Loucy (cell line): Measurements from ENCODE around the gene RBM14.

Experiments
- H2AFZ ChIP-seq: fragments of 200-600 bp; sonication (generic); 2 replicates; pipeline ENCODE4 v1.6.0; 2016; ENCODE audit warnings: antibody characterized with exemption, mild to moderate bottlenecking, low read length, moderate library complexity
- H3F3A ChIP-seq: fragments of 200-600 bp; 2 replicates; pipeline ENCODE4 v1.6.0; 2016; ENCODE audit warnings: antibody characterized with exemption, low read depth, mild to moderate bottlenecking
- H3K27me3 ChIP-seq: fragments of 200-600 bp; sonication (generic); 2 replicates; pipeline ENCODE4 v1.6.1; 2014; ENCODE audit warnings: low read length, mild to moderate bottlenecking; ENCODE audit not compliant: insufficient read depth, poor library complexity, severe bottlenecking
- H3K36me3 ChIP-seq: fragments of 200-600 bp; sonication (generic); 2 replicates; pipeline ENCODE4 v1.6.1; 2016; ENCODE audit warnings: low read length; ENCODE audit not compliant: insufficient read depth
- H3K4me1 ChIP-seq: fragments of 200-600 bp; sonication (generic); 2 replicates; pipeline ENCODE4 v1.5.1; 2014; ENCODE audit warnings: low read length, mild to moderate bottlenecking; ENCODE audit not compliant: insufficient read depth, poor library complexity, severe bottlenecking
- H3K4me2 ChIP-seq: fragments of 200-600 bp; sonication (generic); 2 replicates; pipeline ENCODE4 v1.6.0; 2014; ENCODE audit warnings: antibody characterized with exemption, low read length, low read depth, mild to moderate bottlenecking; ENCODE audit not compliant: poor library complexity, severe bottlenecking
- H3K4me3 ChIP-seq: fragments of 200-600 bp; sonication (generic); 2 replicates; pipeline ENCODE4 v1.5.1; 2014; ENCODE audit warnings: low read length, mild to moderate bottlenecking, mixed read lengths; ENCODE audit not compliant: poor library complexity, severe bottlenecking
- H3K79me2 ChIP-seq: fragments of 200-600 bp; sonication (generic); 2 replicates; pipeline ENCODE4 v1.6.1; 2014; ENCODE audit warnings: low read length; ENCODE audit not compliant: insufficient read depth
- H3K9ac ChIP-seq: fragments of 200-600 bp; sonication (generic); 2 replicates; pipeline ENCODE4 v1.6.0; 2014; ENCODE audit warnings: mild to moderate bottlenecking, low read depth, low read length, moderate library complexity; ENCODE audit not compliant: poor library complexity, severe bottlenecking
- H3K9me2 ChIP-seq: fragments of 200-600 bp; sonication (generic); replicated peaks from 2 replicates; pipeline ENCODE4 v1.6.1; 2016; ENCODE audit warnings: low read depth, low read length, mixed read lengths
- H3K9me3 ChIP-seq: fragments of 200-600 bp; sonication (generic); 2 replicates; pipeline ENCODE4 v1.6.1; 2014; ENCODE audit warnings: mild to moderate bottlenecking, antibody characterized with exemption, low read length, low read depth; ENCODE audit not compliant: insufficient read depth
- H4K20me1 ChIP-seq: fragments of 200-600 bp; sonication (generic); 2 replicates; pipeline ENCODE4 v1.6.0; 2014; ENCODE audit warnings: antibody characterized with exemption, low read length, mild to moderate bottlenecking; ENCODE audit not compliant: insufficient read depth, poor library complexity, severe bottlenecking
- CTCF ChIP-seq: fragments of 200-600 bp; sonication (generic); conservative IDR thresholded peaks from 2 replicates; pipeline ENCODE4 v1.5.1; 2014; ENCODE audit warnings: mild to moderate bottlenecking, antibody characterized with exemption, low read length
- EZH2phosphoT487 ChIP-seq: fragments of 200-600 bp; IDR thresholded peaks from 2 replicates; pipeline ENCODE4 v1.6.1; 2018; ENCODE audit warnings: antibody characterized with exemption, mild to moderate bottlenecking, moderate library complexity, borderline replicate concordance

Gene RBM14

DNA sequence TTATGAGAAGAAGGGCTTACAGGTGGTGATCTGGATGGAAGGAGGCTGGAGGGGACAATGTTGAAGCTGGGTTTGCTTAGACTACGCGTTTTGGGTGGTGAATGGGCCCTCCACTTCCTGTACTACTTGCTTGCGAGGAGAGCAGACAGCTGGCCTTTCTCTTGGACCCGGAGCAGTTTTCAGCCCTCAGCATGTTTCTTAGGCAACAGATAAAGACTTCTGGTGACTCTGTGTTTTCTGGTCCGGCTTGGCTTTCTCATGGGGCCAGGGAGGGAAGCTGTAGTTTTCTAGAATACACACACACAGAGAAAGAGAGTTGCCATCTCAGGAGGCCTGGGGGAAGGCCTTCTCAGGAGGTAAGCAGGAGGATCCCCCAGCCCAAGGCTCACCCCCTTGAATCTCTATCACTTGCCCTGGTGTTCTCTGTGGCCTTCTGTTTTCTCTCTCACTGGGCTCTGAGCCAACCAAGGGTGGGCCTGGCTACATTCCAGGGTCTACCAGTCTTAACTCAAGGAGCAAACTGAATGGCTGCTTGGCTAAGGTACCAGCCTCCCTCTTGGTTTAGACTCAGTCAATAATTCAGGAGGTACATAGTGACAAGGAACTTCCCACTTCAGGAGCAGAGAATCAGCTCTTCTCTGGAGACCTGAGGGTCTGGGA, 21.1 kb upstream of the RBM14 start:
- no peaks in the 10 kb centered on the region for H3K27me3 ChIP-seq
- peaks cover 10% of the 10 kb centered on the region; the same call in 1 of the 2 replicates for H3K79me2 ChIP-seq
- no peak overlapping the region for H2AFZ ChIP-seq
- no peaks in the 10 kb centered on the region for H3K36me3 ChIP-seq
- peak overlapping the region; percentile 96 for H3K4me2 ChIP-seq
- H3K4me3 ChIP-seq, result peak overlapping the region; percentile 31
- no peaks in the 10 kb centered on the region for H4K20me1 ChIP-seq
- H3F3A ChIP-seq, result no peaks in the 10 kb centered on the region
- peak overlapping the region; percentile 32 for H3K9ac ChIP-seq
- peaks cover 14% of the 10 kb centered on the region for H3K4me1 ChIP-seq
- no peaks in the 10 kb centered on the region for H3K9me2 ChIP-seq
- H3K9me3 ChIP-seq, result no peaks in the 10 kb centered on the region
- TF ChIP-seq CTCF (no peak), EZH2phosphoT487 (no peak)

DNA sequence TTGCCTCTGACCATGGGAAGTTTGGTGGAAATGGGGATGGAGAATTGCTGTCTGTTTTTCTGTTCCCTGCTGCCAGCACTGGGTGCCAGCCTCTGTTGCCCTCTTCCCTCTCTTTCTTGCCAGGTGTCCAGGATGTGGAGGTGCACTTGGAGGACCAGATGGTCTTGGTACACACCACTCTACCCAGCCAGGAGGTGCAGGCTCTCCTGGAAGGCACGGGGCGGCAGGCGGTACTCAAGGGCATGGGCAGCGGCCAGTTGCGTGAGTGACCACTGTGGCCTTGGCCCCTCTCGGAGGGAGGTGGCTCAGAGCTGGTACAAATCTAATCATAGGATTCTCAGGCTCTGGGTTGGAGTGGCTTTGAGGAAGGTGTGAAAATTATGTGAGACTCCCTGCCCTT, 17.4 kb upstream of the RBM14 start:
- Histone ChIP-seq H3K4me3 (no peak overlapping the region), H3K4me2 (no peak overlapping the region), H2AFZ (no peak overlapping the region), H3K9ac (no peak overlapping the region), H4K20me1 (no peaks in the 10 kb centered on the region), H3K9me2 (no peaks in the 10 kb centered on the region), H3K27me3 (no peaks in the 10 kb centered on the region), H3K79me2 (peaks cover under 1% of the 10 kb centered on the region; the same call in 1 of the 2 replicates), H3K9me3 (no peaks in the 10 kb centered on the region), H3K4me1 (peaks cover 7% of the 10 kb centered on the region), H3K36me3 (no peaks in the 10 kb centered on the region), H3F3A (no peaks in the 10 kb centered on the region)
- TF ChIP-seq CTCF, result no peak
- TF ChIP-seq EZH2phosphoT487, result no peak

GRCh38 chr11:66600219-66600618, 16.2 kb upstream of the RBM14 start:
- H3K9me3 ChIP-seq, result no peaks in the 10 kb centered on the region
- no peaks in the 10 kb centered on the region for H3K9me2 ChIP-seq
- TF ChIP-seq CTCF, result no peak
- no peak for TF ChIP-seq EZH2phosphoT487
- H3K36me3 ChIP-seq, result no peaks in the 10 kb centered on the region
- no peaks in the 10 kb centered on the region for H3K4me1 ChIP-seq
- H3K4me2 ChIP-seq, result no peak overlapping the region
- H2AFZ ChIP-seq, result no peak overlapping the region
- no peak overlapping the region for H3K9ac ChIP-seq
- H3K79me2 ChIP-seq, result no peaks in the 10 kb centered on the region
- no peaks in the 10 kb centered on the region for H3K27me3 ChIP-seq
- H4K20me1 ChIP-seq, result no peaks in the 10 kb centered on the region
- H3K4me3 ChIP-seq, result no peak overlapping the region
- no peaks in the 10 kb centered on the region for H3F3A ChIP-seq
